ENCODE data around the gene GNB1.

The GNB1 gene

GRCh38 chr1:1841575-1841995 lies 49.3 kb downstream of the GNB1 start:
- Histone ChIP-seq H3K9me3 (ENCODE audit: control insufficient read depth, insufficient read depth, low read length) (no peaks in the 10 kb centered on the region), H3K4me2 (ENCODE audit: low read length) (peak overlapping the region; percentile 96), H3K27me3 (ENCODE audit: control insufficient read depth, low read length) (no peaks in the 10 kb centered on the region), H3K9me2 (replicated peaks; ENCODE audit: control insufficient read depth, low read length) (no peaks in the 10 kb centered on the region), H3K36me3 (ENCODE audit: control insufficient read depth, low read length) (peaks cover 54% of the 10 kb centered on the region), H3K27ac (ENCODE audit: low read depth, low read length) (peak overlapping the region; percentile 91), H3F3A (ENCODE audit: control insufficient read depth, insufficient read depth) (peaks cover 62% of the 10 kb centered on the region), H3K4me3 (ENCODE audit: low read length) (peak overlapping the region; percentile 72), H3K4me1 (ENCODE audit: control insufficient read depth, low read length) (peaks cover 94% of the 10 kb centered on the region), H4K20me1 (ENCODE audit: control insufficient read depth, insufficient read depth, low read depth, low read length) (no peaks in the 10 kb centered on the region), H3K79me2 (ENCODE audit: control insufficient read depth, low read length) (peaks cover 95% of the 10 kb centered on the region)
- TF ChIP-seq, protein P1, sequence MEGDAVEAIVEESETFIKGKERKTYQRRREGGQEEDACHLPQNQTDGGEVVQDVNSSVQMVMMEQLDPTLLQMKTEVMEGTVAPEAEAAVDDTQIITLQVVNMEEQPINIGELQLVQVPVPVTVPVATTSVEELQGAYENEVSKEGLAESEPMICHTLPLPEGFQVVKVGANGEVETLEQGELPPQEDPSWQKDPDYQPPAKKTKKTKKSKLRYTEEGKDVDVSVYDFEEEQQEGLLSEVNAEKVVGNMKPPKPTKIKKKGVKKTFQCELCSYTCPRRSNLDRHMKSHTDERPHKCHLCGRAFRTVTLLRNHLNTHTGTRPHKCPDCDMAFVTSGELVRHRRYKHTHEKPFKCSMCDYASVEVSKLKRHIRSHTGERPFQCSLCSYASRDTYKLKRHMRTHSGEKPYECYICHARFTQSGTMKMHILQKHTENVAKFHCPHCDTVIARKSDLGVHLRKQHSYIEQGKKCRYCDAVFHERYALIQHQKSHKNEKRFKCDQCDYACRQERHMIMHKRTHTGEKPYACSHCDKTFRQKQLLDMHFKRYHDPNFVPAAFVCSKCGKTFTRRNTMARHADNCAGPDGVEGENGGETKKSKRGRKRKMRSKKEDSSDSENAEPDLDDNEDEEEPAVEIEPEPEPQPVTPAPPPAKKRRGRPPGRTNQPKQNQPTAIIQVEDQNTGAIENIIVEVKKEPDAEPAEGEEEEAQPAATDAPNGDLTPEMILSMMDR (IDR thresholded peaks at IDR 0.05; ENCODE audit: low read depth, low read length, poor library complexity, severe bottlenecking), result peak; percentile 53
- TF ChIP-seq EZH2phosphoT487 (IDR thresholded peaks at IDR 0.05; ENCODE audit: borderline replicate concordance, low read length), result no peak

DNA sequence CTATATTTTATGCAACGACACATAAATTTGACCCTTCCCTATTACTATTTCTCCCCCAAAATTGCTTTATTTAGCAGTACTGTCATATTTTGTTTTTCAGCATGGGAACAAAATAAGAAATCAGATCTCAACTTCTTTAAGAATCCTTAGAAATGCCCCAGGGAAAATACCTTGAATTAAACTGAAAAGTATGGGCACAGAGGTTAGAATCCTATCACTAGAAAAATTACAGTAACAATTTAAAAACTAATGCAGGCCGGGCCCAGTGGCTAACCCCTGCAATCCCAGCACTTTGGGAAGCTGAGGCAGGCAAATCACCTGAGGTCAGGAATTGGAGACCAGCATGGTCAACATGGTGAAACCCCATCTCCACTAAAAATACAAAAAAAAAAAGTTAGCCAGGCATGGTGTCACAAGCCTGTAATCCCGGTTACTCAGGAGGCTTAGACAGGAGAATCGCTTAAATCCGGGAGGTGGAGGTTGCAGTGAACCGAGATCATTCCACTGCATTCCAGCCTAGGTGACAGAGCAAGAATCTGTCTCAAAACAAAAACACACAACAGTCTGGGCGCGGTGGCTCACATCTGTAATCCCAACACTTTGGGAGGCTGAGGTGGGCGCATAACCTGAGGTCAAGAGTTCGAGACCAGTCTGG lies 51.4 kb downstream of the GNB1 start:
- peaks cover 97% of the 10 kb centered on the region for H3K4me1 ChIP-seq (ENCODE audit: control insufficient read depth, low read length)
- TF ChIP-seq, protein P1 (IDR thresholded peaks at IDR 0.05; ENCODE audit: low read depth, low read length, poor library complexity, severe bottlenecking), result no peak
- no peak for TF ChIP-seq EZH2phosphoT487 (IDR thresholded peaks at IDR 0.05; ENCODE audit: borderline replicate concordance, low read length)
- peak overlapping the region; percentile 91 for H3K27ac ChIP-seq (ENCODE audit: low read depth, low read length)
- no peaks in the 10 kb centered on the region for H3K9me3 ChIP-seq (ENCODE audit: control insufficient read depth, insufficient read depth, low read length)
- H4K20me1 ChIP-seq (ENCODE audit: control insufficient read depth, insufficient read depth, low read depth, low read length), result no peaks in the 10 kb centered on the region
- peak overlapping the region; percentile 72; the same call in 1 of the 2 replicates for H3K4me3 ChIP-seq (ENCODE audit: low read length)
- peak overlapping the region; percentile 96 for H3K4me2 ChIP-seq (ENCODE audit: low read length)
- H3K27me3 ChIP-seq (ENCODE audit: control insufficient read depth, low read length), result no peaks in the 10 kb centered on the region
- peaks cover 92% of the 10 kb centered on the region for H3K79me2 ChIP-seq (ENCODE audit: control insufficient read depth, low read length)
- no peaks in the 10 kb centered on the region for H3K9me2 ChIP-seq (replicated peaks; ENCODE audit: control insufficient read depth, low read length)
- peaks cover 59% of the 10 kb centered on the region for H3K36me3 ChIP-seq (ENCODE audit: control insufficient read depth, low read length)
- peaks cover 67% of the 10 kb centered on the region for H3F3A ChIP-seq (ENCODE audit: control insufficient read depth, insufficient read depth)

DNA sequence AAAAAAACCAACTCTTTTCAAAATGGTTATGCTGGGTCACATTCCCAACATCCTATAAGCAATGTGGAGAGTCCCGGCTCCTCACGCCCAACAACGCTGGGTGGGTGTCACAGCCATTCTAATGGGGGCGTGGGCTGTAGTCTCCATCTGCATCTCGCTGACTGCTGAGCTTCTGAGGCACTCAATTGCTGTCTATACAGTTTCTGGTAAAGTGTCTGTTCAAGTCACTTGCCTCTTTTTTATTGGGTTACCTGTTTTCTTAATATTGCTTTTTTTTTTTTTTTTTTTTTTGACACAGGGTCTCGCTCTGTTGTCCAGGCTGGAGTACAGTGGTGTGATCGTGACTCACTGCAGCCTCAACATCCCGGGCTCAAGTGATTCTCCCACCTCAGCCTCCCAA lies 54.8 kb downstream of the GNB1 start:
- H4K20me1 ChIP-seq (ENCODE audit: control insufficient read depth, insufficient read depth, low read depth, low read length), result no peaks in the 10 kb centered on the region
- no peaks in the 10 kb centered on the region for H3K9me3 ChIP-seq (ENCODE audit: control insufficient read depth, insufficient read depth, low read length)
- peaks cover 93% of the 10 kb centered on the region for H3K79me2 ChIP-seq (ENCODE audit: control insufficient read depth, low read length)
- H3K9me2 ChIP-seq (replicated peaks; ENCODE audit: control insufficient read depth, low read length), result no peaks in the 10 kb centered on the region
- H3K27me3 ChIP-seq (ENCODE audit: control insufficient read depth, low read length), result no peaks in the 10 kb centered on the region
- H3K4me3 ChIP-seq (ENCODE audit: low read length), result peak overlapping the region; percentile 77
- H3K4me2 ChIP-seq (ENCODE audit: low read length), result peak overlapping the region; percentile 99
- H3K27ac ChIP-seq (ENCODE audit: low read depth, low read length), result peak overlapping the region; percentile 99
- peaks cover 76% of the 10 kb centered on the region for H3K36me3 ChIP-seq (ENCODE audit: control insufficient read depth, low read length)
- peaks cover 98% of the 10 kb centered on the region for H3K4me1 ChIP-seq (ENCODE audit: control insufficient read depth, low read length)
- TF ChIP-seq EZH2phosphoT487 (IDR thresholded peaks at IDR 0.05; ENCODE audit: borderline replicate concordance, low read length), result no peak
- TF ChIP-seq, protein P1 (IDR thresholded peaks at IDR 0.05; ENCODE audit: low read depth, low read length, poor library complexity, severe bottlenecking), result no peak
- peaks cover 53% of the 10 kb centered on the region for H3F3A ChIP-seq (ENCODE audit: control insufficient read depth, insufficient read depth)

Measured in DOHH2 (cell line).